ENCODE data around the gene MRPL14.

- no peak for TF ChIP-seq CTCF (IDR thresholded peaks at IDR 0.05; ENCODE audit: low read depth, low read length, missing input control)
- no peak for TF ChIP-seq REST (IDR thresholded peaks at IDR 0.05)
- no peak for TF ChIP-seq RAD21 (IDR thresholded peaks at IDR 0.05)
- TF ChIP-seq RXRA (IDR thresholded peaks at IDR 0.05): no peak
- no peak for TF ChIP-seq ZBTB33 (IDR thresholded peaks at IDR 0.05)
- no peak for TF ChIP-seq MAX (IDR thresholded peaks at IDR 0.05)
- no peak for TF ChIP-seq TAF1 (conservative IDR thresholded peaks at IDR 0.05)
- TF ChIP-seq SP1 (IDR thresholded peaks at IDR 0.05): no peak
- no peak for TF ChIP-seq ATF3 (IDR thresholded peaks at IDR 0.05)
- TF ChIP-seq EGR1 (IDR thresholded peaks at IDR 0.05; ENCODE audit: low read depth in 2 of 2): no peak
- TF ChIP-seq YY1 (IDR thresholded peaks at IDR 0.05): no peak
- no peak for TF ChIP-seq JUND (IDR thresholded peaks at IDR 0.05)
- TF ChIP-seq HNF4A (conservative IDR thresholded peaks at IDR 0.05): no peak
These were observed 12.1 kb upstream of the MRPL14 start for GRCh38 chr6:44139351-44139743.

All from liver (tissue), 3 donors.